ENCODE data around the gene ACER3. TPM values are rescaled to one million over a fixed set of nuclear protein-coding genes. Genes with fewer than 3 reads are reported as not detected.

The ACER3 gene
- total and polyA plus RNA-seq, 4 donors = 1.9 to 5.9 (median 4.2) TPM

DNA sequence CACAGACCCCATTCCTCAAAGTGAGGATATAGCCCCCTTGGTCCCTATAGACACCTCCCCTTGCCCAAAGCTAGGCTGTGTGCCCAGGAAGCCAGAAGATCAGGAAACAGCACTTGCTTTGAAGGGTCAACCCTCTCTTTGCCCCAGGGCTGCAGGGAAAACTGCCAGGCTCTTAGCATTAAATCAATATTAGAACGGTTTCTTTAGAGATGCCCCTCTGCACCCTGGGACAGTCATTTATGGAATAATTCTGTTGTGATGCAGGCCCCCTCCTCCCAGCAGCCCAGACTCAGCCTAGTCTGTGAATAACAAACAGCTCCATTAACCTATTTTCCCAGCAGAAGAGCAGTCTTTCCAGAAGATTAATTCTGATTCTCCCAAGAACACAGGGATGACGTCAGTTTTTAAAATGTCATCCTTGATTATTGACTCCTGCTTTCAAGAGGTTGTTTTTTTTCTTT, 194.4 kb downstream of the ACER3 start:
- peaks cover 3 to 15% (median 7%) of the 10 kb centered on the region in 4 donors for H3K4me1 ChIP-seq (ENCODE audit: control insufficient read depth in 4 of 4, insufficient read depth in 4 of 4, low read length in 3 of 4)
- DNase-seq (ENCODE audit: low spot score) = no peak
- peak in 1 of 2 donors; percentile 8 for TF ChIP-seq HNF4A (conservative IDR thresholded peaks at IDR 0.05)
- no peak for TF ChIP-seq FOXA1 (IDR thresholded peaks at IDR 0.05)

DNA sequence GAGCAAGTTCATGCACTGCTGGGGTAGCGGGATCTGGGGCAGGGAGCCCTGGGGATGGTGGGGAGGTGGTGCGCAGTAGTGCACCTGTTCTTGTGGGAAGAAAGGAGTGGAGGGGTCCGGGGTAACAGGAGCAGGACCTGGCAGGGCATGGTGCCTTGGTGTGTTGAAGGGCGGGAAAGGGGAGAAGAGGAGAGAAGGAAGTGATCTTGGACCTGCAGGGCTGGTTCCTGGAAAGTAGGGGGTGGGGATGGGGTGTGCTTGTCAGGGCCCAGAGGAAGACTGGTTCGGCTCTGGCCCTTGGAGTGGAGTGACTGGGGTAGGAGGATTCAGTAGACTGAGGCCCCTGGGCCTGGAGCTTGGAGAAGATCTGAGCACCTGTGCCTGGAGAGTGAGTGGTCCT, 195.2 kb downstream of the ACER3 start:
- Histone ChIP-seq H3K9ac (ENCODE audit: low read depth in 1 of 2, low read length in 2 of 2) (no peak overlapping the region), H3K9me3 (ENCODE audit: control insufficient read depth in 4 of 4, low read length in 3 of 4) (peaks cover 0 to 8% (median under 1%) of the 10 kb centered on the region in 4 donors), H3K4me3 (ENCODE audit: low read depth in 1 of 3, low read length in 3 of 3) (no peak overlapping the region), H3K27ac (ENCODE audit: low read depth in 1 of 2, low read length in 2 of 2) (no peak overlapping the region), H3K36me3 (ENCODE audit: control insufficient read depth in 4 of 4, insufficient read depth in 3 of 4, low read depth in 1 of 4, low read length in 3 of 4) (no peaks in the 10 kb centered on the region), H3K4me1 (ENCODE audit: control insufficient read depth in 4 of 4, insufficient read depth in 4 of 4, low read length in 3 of 4) (peaks cover 5 to 20% (median 14%) of the 10 kb centered on the region in 4 donors), H3K27me3 (ENCODE audit: control insufficient read depth in 4 of 4, insufficient read depth in 4 of 4, low read length in 3 of 4) (no peaks in the 10 kb centered on the region)
- DNase-seq (ENCODE audit: low spot score) = no peak
- WGBS = 95% methylated on average over 5 of the region's 5 CpGs
- TF ChIP-seq, protein P1, sequence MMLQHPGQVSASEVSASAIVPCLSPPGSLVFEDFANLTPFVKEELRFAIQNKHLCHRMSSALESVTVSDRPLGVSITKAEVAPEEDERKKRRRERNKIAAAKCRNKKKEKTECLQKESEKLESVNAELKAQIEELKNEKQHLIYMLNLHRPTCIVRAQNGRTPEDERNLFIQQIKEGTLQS (IDR thresholded peaks at IDR 0.05) = no peak
- TF ChIP-seq YY1 (IDR thresholded peaks at IDR 0.05) = no peak
- TF ChIP-seq EGR1 (IDR thresholded peaks at IDR 0.05; ENCODE audit: low read depth in 2 of 2) = no peak
- TF ChIP-seq JUND (IDR thresholded peaks at IDR 0.05) = no peak
- TF ChIP-seq HNF4A (conservative IDR thresholded peaks at IDR 0.05) = no peak
- no peak for TF ChIP-seq TAF1 (conservative IDR thresholded peaks at IDR 0.05)
- TF ChIP-seq FOXA2 (IDR thresholded peaks at IDR 0.05) = no peak
- TF ChIP-seq RXRA (IDR thresholded peaks at IDR 0.05) = no peak
- TF ChIP-seq, protein P2, sequence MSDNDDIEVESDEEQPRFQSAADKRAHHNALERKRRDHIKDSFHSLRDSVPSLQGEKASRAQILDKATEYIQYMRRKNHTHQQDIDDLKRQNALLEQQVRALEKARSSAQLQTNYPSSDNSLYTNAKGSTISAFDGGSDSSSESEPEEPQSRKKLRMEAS (IDR thresholded peaks at IDR 0.05) = no peak
- TF ChIP-seq SP1 (IDR thresholded peaks at IDR 0.05) = no peak
- no peak for TF ChIP-seq HNF4G (IDR thresholded peaks at IDR 0.05)
- TF ChIP-seq FOXA1 (IDR thresholded peaks at IDR 0.05) = no peak
- no peak for TF ChIP-seq RAD21 (IDR thresholded peaks at IDR 0.05)

More for the DNA sequence above, 194.4 kb downstream of the ACER3 start:
- WGBS = 56% methylated on average over 2 of the region's 2 CpGs
- Histone ChIP-seq H3K27ac (ENCODE audit: low read depth in 1 of 2, low read length in 2 of 2) (no peak overlapping the region), H3K4me3 (ENCODE audit: low read depth in 1 of 3, low read length in 3 of 3) (no peak overlapping the region), H3K9ac (ENCODE audit: low read depth in 1 of 2, low read length in 2 of 2) (no peak overlapping the region), H3K9me3 (ENCODE audit: control insufficient read depth in 4 of 4, low read length in 3 of 4) (peaks cover 0 to 8% (median under 1%) of the 10 kb centered on the region in 4 donors), H3K36me3 (ENCODE audit: control insufficient read depth in 4 of 4, insufficient read depth in 3 of 4, low read depth in 1 of 4, low read length in 3 of 4) (no peaks in the 10 kb centered on the region), H3K27me3 (ENCODE audit: control insufficient read depth in 4 of 4, insufficient read depth in 4 of 4, low read length in 3 of 4) (no peaks in the 10 kb centered on the region)

DNA sequence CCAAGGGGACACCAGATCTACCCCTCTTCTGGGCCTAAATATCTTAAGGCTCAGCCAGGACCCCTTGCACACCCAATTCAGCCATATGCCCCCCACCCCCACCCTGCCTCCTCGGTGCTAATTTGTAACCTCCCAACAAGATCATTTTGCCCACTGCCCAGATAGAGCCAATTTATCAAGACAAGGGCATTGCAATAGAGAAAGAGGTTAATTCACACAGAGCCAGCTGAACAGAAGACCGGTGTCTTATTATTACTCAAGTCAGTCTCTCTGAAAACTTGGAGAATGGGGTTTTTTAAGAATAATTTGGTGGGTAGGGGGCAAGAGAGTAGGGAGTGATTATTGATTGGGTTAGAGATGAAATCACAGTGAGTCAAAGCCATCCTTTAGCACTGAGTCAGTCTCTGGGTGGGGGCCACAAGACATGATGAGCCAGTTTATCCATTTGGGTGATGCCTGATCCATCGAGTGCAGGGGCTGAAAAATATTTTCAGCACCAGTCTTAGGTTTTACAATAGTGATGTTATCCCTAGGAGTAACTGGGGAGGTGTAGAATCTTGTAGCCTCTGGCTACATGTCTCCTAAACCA, 196.2 kb downstream of the ACER3 start:
- Histone ChIP-seq H3K27me3 (ENCODE audit: control insufficient read depth in 4 of 4, insufficient read depth in 4 of 4, low read length in 3 of 4) (no peaks in the 10 kb centered on the region), H3K9ac (ENCODE audit: low read depth in 1 of 2, low read length in 2 of 2) (no peak overlapping the region), H3K27ac (ENCODE audit: low read depth in 1 of 2, low read length in 2 of 2) (no peak overlapping the region), H3K4me1 (ENCODE audit: control insufficient read depth in 4 of 4, insufficient read depth in 4 of 4, low read length in 3 of 4) (peaks cover 7 to 27% (median 15%) of the 10 kb centered on the region in 4 donors), H3K4me3 (ENCODE audit: low read depth in 1 of 3, low read length in 3 of 3) (no peak overlapping the region), H3K36me3 (ENCODE audit: control insufficient read depth in 4 of 4, insufficient read depth in 3 of 4, low read depth in 1 of 4, low read length in 3 of 4) (no peaks in the 10 kb centered on the region), H3K9me3 (ENCODE audit: control insufficient read depth in 4 of 4, low read length in 3 of 4) (peaks cover 0 to 8% (median under 1%) of the 10 kb centered on the region in 4 donors)
- DNase-seq (ENCODE audit: low spot score) = no peak
- no peak for TF ChIP-seq TAF1 (conservative IDR thresholded peaks at IDR 0.05)
- TF ChIP-seq, protein P2 (IDR thresholded peaks at IDR 0.05) = no peak
- TF ChIP-seq RXRA (IDR thresholded peaks at IDR 0.05) = no peak
- TF ChIP-seq FOXA1 (IDR thresholded peaks at IDR 0.05) = no peak
- TF ChIP-seq JUND (IDR thresholded peaks at IDR 0.05) = no peak
- TF ChIP-seq, protein P3, sequence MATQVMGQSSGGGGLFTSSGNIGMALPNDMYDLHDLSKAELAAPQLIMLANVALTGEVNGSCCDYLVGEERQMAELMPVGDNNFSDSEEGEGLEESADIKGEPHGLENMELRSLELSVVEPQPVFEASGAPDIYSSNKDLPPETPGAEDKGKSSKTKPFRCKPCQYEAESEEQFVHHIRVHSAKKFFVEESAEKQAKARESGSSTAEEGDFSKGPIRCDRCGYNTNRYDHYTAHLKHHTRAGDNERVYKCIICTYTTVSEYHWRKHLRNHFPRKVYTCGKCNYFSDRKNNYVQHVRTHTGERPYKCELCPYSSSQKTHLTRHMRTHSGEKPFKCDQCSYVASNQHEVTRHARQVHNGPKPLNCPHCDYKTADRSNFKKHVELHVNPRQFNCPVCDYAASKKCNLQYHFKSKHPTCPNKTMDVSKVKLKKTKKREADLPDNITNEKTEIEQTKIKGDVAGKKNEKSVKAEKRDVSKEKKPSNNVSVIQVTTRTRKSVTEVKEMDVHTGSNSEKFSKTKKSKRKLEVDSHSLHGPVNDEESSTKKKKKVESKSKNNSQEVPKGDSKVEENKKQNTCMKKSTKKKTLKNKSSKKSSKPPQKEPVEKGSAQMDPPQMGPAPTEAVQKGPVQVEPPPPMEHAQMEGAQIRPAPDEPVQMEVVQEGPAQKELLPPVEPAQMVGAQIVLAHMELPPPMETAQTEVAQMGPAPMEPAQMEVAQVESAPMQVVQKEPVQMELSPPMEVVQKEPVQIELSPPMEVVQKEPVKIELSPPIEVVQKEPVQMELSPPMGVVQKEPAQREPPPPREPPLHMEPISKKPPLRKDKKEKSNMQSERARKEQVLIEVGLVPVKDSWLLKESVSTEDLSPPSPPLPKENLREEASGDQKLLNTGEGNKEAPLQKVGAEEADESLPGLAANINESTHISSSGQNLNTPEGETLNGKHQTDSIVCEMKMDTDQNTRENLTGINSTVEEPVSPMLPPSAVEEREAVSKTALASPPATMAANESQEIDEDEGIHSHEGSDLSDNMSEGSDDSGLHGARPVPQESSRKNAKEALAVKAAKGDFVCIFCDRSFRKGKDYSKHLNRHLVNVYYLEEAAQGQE (IDR thresholded peaks at IDR 0.05) = no peak
- TF ChIP-seq, protein P4, sequence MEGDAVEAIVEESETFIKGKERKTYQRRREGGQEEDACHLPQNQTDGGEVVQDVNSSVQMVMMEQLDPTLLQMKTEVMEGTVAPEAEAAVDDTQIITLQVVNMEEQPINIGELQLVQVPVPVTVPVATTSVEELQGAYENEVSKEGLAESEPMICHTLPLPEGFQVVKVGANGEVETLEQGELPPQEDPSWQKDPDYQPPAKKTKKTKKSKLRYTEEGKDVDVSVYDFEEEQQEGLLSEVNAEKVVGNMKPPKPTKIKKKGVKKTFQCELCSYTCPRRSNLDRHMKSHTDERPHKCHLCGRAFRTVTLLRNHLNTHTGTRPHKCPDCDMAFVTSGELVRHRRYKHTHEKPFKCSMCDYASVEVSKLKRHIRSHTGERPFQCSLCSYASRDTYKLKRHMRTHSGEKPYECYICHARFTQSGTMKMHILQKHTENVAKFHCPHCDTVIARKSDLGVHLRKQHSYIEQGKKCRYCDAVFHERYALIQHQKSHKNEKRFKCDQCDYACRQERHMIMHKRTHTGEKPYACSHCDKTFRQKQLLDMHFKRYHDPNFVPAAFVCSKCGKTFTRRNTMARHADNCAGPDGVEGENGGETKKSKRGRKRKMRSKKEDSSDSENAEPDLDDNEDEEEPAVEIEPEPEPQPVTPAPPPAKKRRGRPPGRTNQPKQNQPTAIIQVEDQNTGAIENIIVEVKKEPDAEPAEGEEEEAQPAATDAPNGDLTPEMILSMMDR (IDR thresholded peaks at IDR 0.05; ENCODE audit: low read depth, low read length, missing input control) = no peak
- no peak for TF ChIP-seq RAD21 (IDR thresholded peaks at IDR 0.05)
- no peak for TF ChIP-seq NR2F2 (IDR thresholded peaks at IDR 0.05)
- TF ChIP-seq, protein P5, sequence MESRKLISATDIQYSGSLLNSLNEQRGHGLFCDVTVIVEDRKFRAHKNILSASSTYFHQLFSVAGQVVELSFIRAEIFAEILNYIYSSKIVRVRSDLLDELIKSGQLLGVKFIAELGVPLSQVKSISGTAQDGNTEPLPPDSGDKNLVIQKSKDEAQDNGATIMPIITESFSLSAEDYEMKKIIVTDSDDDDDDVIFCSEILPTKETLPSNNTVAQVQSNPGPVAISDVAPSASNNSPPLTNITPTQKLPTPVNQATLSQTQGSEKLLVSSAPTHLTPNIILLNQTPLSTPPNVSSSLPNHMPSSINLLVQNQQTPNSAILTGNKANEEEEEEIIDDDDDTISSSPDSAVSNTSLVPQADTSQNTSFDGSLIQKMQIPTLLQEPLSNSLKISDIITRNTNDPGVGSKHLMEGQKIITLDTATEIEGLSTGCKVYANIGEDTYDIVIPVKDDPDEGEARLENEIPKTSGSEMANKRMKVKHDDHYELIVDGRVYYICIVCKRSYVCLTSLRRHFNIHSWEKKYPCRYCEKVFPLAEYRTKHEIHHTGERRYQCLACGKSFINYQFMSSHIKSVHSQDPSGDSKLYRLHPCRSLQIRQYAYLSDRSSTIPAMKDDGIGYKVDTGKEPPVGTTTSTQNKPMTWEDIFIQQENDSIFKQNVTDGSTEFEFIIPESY (IDR thresholded peaks at IDR 0.05) = no peak
- TF ChIP-seq GABPA (IDR thresholded peaks at IDR 0.05 in 1 of 2, conservative IDR thresholded peaks at IDR 0.05 in 1 of 2) = no peak
- no peak for TF ChIP-seq EGR1 (IDR thresholded peaks at IDR 0.05; ENCODE audit: low read depth in 2 of 2)
- TF ChIP-seq HNF4G (IDR thresholded peaks at IDR 0.05) = no peak
- TF ChIP-seq FOXA2 (IDR thresholded peaks at IDR 0.05) = no peak
- no peak for TF ChIP-seq YY1 (IDR thresholded peaks at IDR 0.05)
- TF ChIP-seq, protein P1 (IDR thresholded peaks at IDR 0.05) = no peak
- TF ChIP-seq HNF4A (conservative IDR thresholded peaks at IDR 0.05) = no peak
- TF ChIP-seq SP1 (IDR thresholded peaks at IDR 0.05) = no peak
- 75% methylated on average over 3 of the region's 3 CpGs for WGBS

Measured in liver (tissue), 9 donors.